A673 (cell line): Measurements from ENCODE around the gene MORC3. TPM values are rescaled to one million over a fixed set of nuclear protein-coding genes. Genes with fewer than 3 reads are reported as not detected.
A peak's percentile ranks its signal among the peaks of the same experiment; 100 is the strongest.

Experiments
- BruUV-seq: library from RNA; stranded (reverse); fragments of 400-500 nt; replicated peaks from 2 replicates; lab custom pipeline; 2021; lab: Mats Ljungman, UMichigan
- CTCF ChIA-PET: fragments of 300-600 bp; sonication (Branson Sonifier 250); formaldehyde crosslinking; loops from one replicate; lab custom pipeline; 2022; ENCODE audit warnings: antibody characterized with exemption; lab: Charles Lee
- POLR2A ChIA-PET: fragments of 300-600 bp; sonication (Branson Sonifier 250); formaldehyde crosslinking; loops from one replicate; lab custom pipeline; 2022; ENCODE audit warnings: antibody characterized with exemption; ENCODE audit not compliant: low non-redundant PET; lab: Charles Lee
- DNase-seq: peaks from one replicate; pipeline ENCODE4 v3.0.0-alpha.2; 2015; ENCODE audit warnings: low spot score
- H3K27ac ChIP-seq: fragments of 200-600 bp; sonication (generic); 2 replicates; pipeline ENCODE4 v1.5.1; 2016; ENCODE audit warnings: mixed run types, low read depth, mild to moderate bottlenecking, mixed read lengths, antibody characterized with exemption, low read length; ENCODE audit not compliant: poor library complexity, severe bottlenecking
- H3K27me3 ChIP-seq: fragments of 200-600 bp; sonication (generic); replicated peaks from 2 replicates; pipeline ENCODE4 v1.6.1; 2017; ENCODE audit warnings: mixed run types, low read depth, mild to moderate bottlenecking, mixed read lengths, antibody characterized with exemption, low read length; ENCODE audit not compliant: insufficient read depth, poor library complexity
- H3K36me3 ChIP-seq: fragments of 200-600 bp; sonication (generic); 2 replicates; pipeline ENCODE4 v1.6.1; 2016; ENCODE audit warnings: mixed run types, mild to moderate bottlenecking, mixed read lengths, antibody characterized with exemption, low read length; ENCODE audit not compliant: insufficient read depth, poor library complexity, severe bottlenecking
- H3K4me1 ChIP-seq: fragments of 200-600 bp; sonication (generic); 2 replicates; pipeline ENCODE4 v1.6.1; 2017; ENCODE audit warnings: mixed run types, mild to moderate bottlenecking, mixed read lengths, antibody characterized with exemption, low read length; ENCODE audit not compliant: insufficient read depth, poor library complexity, severe bottlenecking
- H3K4me3 ChIP-seq: fragments of 200-600 bp; sonication (generic); 2 replicates; pipeline ENCODE4 v1.5.1; 2016; ENCODE audit warnings: low read depth, mixed run types, mild to moderate bottlenecking, mixed read lengths, low read length; ENCODE audit not compliant: poor library complexity, severe bottlenecking
- H3K9me3 ChIP-seq: fragments of 200-600 bp; sonication (generic); 2 replicates; pipeline ENCODE4 v1.6.1; 2016; ENCODE audit warnings: mixed run types, low read depth, mild to moderate bottlenecking, mixed read lengths, antibody characterized with exemption, low read length; ENCODE audit not compliant: poor library complexity, severe bottlenecking
- CTCF ChIP-seq: fragments of 300-800, 200-600 bp; sonication (generic); conservative IDR thresholded peaks from 2 replicates; pipeline ENCODE4 v1.5.1; 2017; ENCODE audit warnings: low read depth, mild to moderate bottlenecking, antibody characterized with exemption, low read length, moderate library complexity, mixed read lengths
- EZH2 ChIP-seq: fragments of 200-600 bp; sonication (generic); IDR thresholded peaks from 2 replicates; pipeline ENCODE4 v1.6.1; 2017; ENCODE audit warnings: borderline replicate concordance, low read depth, mild to moderate bottlenecking, mixed read lengths, antibody characterized with exemption, low read length; ENCODE audit not compliant: poor library complexity, severe bottlenecking
- intact Hi-C: fragments of 100-400 bp; cut with micrococcal nuclease; formaldehyde crosslinking; loops from one replicate; pipeline ENCODE4 v1.10.0; 2022; ENCODE audit not compliant: unreplicated experiment
- total RNA-seq: library from RNA; stranded (reverse); gene quantifications from 2 replicates; pipeline ENCODE4 v1.2.3, GENCODE V29; 2021

MORC3 gene
- total RNA-seq, 1 experiment from 2014 or later, result 30.0 TPM

DNA sequence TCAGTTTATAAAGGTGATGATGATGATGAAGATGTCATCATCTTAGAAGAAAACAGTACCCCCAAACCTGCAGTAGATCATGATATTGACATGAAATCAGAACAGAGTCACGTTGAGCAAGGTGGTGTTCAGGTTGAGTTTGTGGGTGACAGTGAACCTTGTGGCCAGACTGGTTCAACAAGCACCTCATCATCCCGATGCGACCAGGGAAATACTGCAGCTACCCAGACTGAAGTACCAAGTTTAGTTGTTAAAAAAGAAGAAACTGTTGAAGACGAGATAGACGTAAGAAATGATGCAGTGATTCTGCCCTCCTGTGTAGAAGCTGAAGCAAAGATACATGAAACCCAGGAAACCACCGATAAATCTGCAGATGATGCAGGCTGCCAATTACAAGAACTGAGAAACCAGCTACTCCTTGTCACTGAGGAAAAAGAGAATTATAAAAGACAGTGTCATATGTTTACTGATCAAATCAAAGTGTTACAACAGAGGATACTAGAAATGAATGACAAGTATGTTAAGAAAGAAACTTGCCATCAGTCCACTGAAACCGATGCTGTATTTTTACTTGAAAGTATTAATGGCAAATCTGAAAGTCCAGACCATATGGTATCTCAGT, 49.2 kb downstream of the MORC3 start:
- BruUV-seq, result TSS peak; percentile 50
- no peaks in the 10 kb centered on the region for H3K9me3 ChIP-seq
- H3K4me3 ChIP-seq, result no peak overlapping the region
- CTCF ChIA-PET, result no interaction called here
- POLR2A ChIA-PET, result no interaction called here
- H3K27me3 ChIP-seq, result no peaks in the 10 kb centered on the region
- DNase-seq, result no peak
- peaks cover 53% of the 10 kb centered on the region for H3K36me3 ChIP-seq
- intact Hi-C loops, result no loop called here
- TF ChIP-seq CTCF (no peak), EZH2 (no peak)
- H3K4me1 ChIP-seq, result no peaks in the 10 kb centered on the region
- H3K27ac ChIP-seq, result no peak overlapping the region

DNA sequence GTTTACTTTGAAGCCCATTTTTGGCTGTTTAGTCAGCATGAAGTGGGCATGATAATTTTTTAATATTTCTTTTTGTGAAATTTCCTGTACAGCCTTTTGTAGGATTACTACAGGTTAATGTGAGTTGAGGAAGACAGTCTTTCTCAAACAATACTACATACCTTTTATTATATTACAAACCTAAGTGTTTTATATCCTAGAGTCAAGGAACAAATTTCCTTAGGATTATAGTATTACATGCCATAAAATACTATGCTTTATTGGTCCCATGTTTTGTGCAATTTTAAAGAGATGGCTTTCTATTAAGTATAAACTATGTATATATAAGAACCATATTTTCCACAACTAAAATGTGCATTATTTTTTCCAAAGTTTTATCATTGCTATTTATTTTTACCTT, 56.0 kb downstream of the MORC3 start:
- no TSS peak for BruUV-seq
- POLR2A ChIA-PET, result no interaction called here
- CTCF ChIA-PET, result no interaction called here

GRCh38 chr21:36377391-36377842, 57.4 kb downstream of the MORC3 start:
- H3K9me3 ChIP-seq, result no peaks in the 10 kb centered on the region
- POLR2A ChIA-PET, result no interaction called here
- intact Hi-C loops, result no loop called here
- H3K27me3 ChIP-seq, result no peaks in the 10 kb centered on the region
- H3K36me3 ChIP-seq, result peaks cover 13% of the 10 kb centered on the region
- H3K27ac ChIP-seq, result peak overlapping the region; percentile 46
- DNase-seq, result no peak
- H3K4me3 ChIP-seq, result no peak overlapping the region
- CTCF ChIA-PET, result no interaction called here
- H3K4me1 ChIP-seq, result peaks cover 43% of the 10 kb centered on the region
- TF ChIP-seq CTCF (no peak), EZH2 (no peak)
- no TSS peak for BruUV-seq

More for the DNA sequence above, 56.0 kb downstream of the MORC3 start:
- no peaks in the 10 kb centered on the region for H3K27me3 ChIP-seq
- intact Hi-C loops, result no loop called here
- no peak overlapping the region for H3K4me3 ChIP-seq
- no peak overlapping the region for H3K27ac ChIP-seq
- peaks cover 19% of the 10 kb centered on the region for H3K36me3 ChIP-seq
- DNase-seq, result no peak
- H3K9me3 ChIP-seq, result no peaks in the 10 kb centered on the region
- TF ChIP-seq EZH2, result no peak
- no peak for TF ChIP-seq CTCF
- H3K4me1 ChIP-seq, result peaks cover 43% of the 10 kb centered on the region
